A673 (cell line): ENCODE measurements around the gene RGS7. TPM values are rescaled to one million over a fixed set of nuclear protein-coding genes. Genes with fewer than 3 reads are reported as not detected.

ENCODE experiments used
- BruUV-seq: library from RNA; stranded (reverse); fragments of 400-500 nt; replicated peaks from 2 replicates; lab custom pipeline; 2021; lab: Mats Ljungman, UMichigan
- CTCF ChIA-PET: fragments of 300-600 bp; sonication (Branson Sonifier 250); formaldehyde crosslinking; loops from one replicate; lab custom pipeline; 2022; ENCODE audit warnings: antibody characterized with exemption; lab: Charles Lee
- POLR2A ChIA-PET: fragments of 300-600 bp; sonication (Branson Sonifier 250); formaldehyde crosslinking; loops from one replicate; lab custom pipeline; 2022; ENCODE audit warnings: antibody characterized with exemption; ENCODE audit not compliant: low non-redundant PET; lab: Charles Lee
- DNase-seq: peaks from one replicate; pipeline ENCODE4 v3.0.0-alpha.2; 2015; ENCODE audit warnings: low spot score
- H3K27ac ChIP-seq: fragments of 200-600 bp; sonication (generic); 2 replicates; pipeline ENCODE4 v1.5.1; 2016; ENCODE audit warnings: mixed run types, low read depth, mild to moderate bottlenecking, mixed read lengths, antibody characterized with exemption, low read length; ENCODE audit not compliant: poor library complexity, severe bottlenecking
- H3K27me3 ChIP-seq: fragments of 200-600 bp; sonication (generic); replicated peaks from 2 replicates; pipeline ENCODE4 v1.6.1; 2017; ENCODE audit warnings: mixed run types, low read depth, mild to moderate bottlenecking, mixed read lengths, antibody characterized with exemption, low read length; ENCODE audit not compliant: insufficient read depth, poor library complexity
- H3K36me3 ChIP-seq: fragments of 200-600 bp; sonication (generic); 2 replicates; pipeline ENCODE4 v1.6.1; 2016; ENCODE audit warnings: mixed run types, mild to moderate bottlenecking, mixed read lengths, antibody characterized with exemption, low read length; ENCODE audit not compliant: insufficient read depth, poor library complexity, severe bottlenecking
- H3K4me1 ChIP-seq: fragments of 200-600 bp; sonication (generic); 2 replicates; pipeline ENCODE4 v1.6.1; 2017; ENCODE audit warnings: mixed run types, mild to moderate bottlenecking, mixed read lengths, antibody characterized with exemption, low read length; ENCODE audit not compliant: insufficient read depth, poor library complexity, severe bottlenecking
- H3K4me3 ChIP-seq: fragments of 200-600 bp; sonication (generic); 2 replicates; pipeline ENCODE4 v1.5.1; 2016; ENCODE audit warnings: low read depth, mixed run types, mild to moderate bottlenecking, mixed read lengths, low read length; ENCODE audit not compliant: poor library complexity, severe bottlenecking
- H3K9me3 ChIP-seq: fragments of 200-600 bp; sonication (generic); 2 replicates; pipeline ENCODE4 v1.6.1; 2016; ENCODE audit warnings: mixed run types, low read depth, mild to moderate bottlenecking, mixed read lengths, antibody characterized with exemption, low read length; ENCODE audit not compliant: poor library complexity, severe bottlenecking
- CTCF ChIP-seq: fragments of 300-800, 200-600 bp; sonication (generic); conservative IDR thresholded peaks from 2 replicates; pipeline ENCODE4 v1.5.1; 2017; ENCODE audit warnings: low read depth, mild to moderate bottlenecking, antibody characterized with exemption, low read length, moderate library complexity, mixed read lengths
- EZH2 ChIP-seq: fragments of 200-600 bp; sonication (generic); IDR thresholded peaks from 2 replicates; pipeline ENCODE4 v1.6.1; 2017; ENCODE audit warnings: borderline replicate concordance, low read depth, mild to moderate bottlenecking, mixed read lengths, antibody characterized with exemption, low read length; ENCODE audit not compliant: poor library complexity, severe bottlenecking
- intact Hi-C: fragments of 100-400 bp; cut with micrococcal nuclease; formaldehyde crosslinking; loops from one replicate; pipeline ENCODE4 v1.10.0; 2022; ENCODE audit not compliant: unreplicated experiment
- total RNA-seq: library from RNA; stranded (reverse); gene quantifications from 2 replicates; pipeline ENCODE4 v1.2.3, GENCODE V29; 2021

Gene RGS7
- total RNA-seq, 1 experiment from 2014 or later, result not detected

DNA sequence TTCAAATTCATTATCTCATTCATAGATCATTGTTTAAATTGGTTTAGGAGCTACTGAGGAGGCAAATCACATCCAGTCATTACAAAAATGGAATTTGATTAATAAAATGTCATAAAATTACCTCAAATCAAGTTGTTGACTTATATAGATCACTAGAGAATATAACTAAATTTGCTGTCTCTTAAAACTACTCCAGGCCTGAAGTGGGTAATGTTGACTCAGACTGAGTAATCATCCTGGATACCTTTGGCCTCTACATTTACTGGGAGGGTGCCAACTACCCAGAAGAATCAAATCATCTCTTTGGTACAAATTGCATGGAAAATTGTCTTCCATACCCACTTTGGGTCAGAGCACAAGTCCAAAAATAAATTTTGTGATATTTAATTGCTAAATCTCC is 553.9 kb downstream of the RGS7 start:
- H3K27ac ChIP-seq, result no peak overlapping the region
- no TSS peak for BruUV-seq
- no peak overlapping the region for H3K4me3 ChIP-seq
- H3K4me1 ChIP-seq, result no peaks in the 10 kb centered on the region
- ChIA-PET POLR2A (no interaction called here), CTCF (no interaction called here)
- peaks cover 3% of the 10 kb centered on the region for H3K27me3 ChIP-seq
- TF ChIP-seq CTCF, result no peak
- no peak for TF ChIP-seq EZH2
- intact Hi-C loops, result no loop called here
- DNase-seq, result no peak
- no peaks in the 10 kb centered on the region for H3K9me3 ChIP-seq
- H3K36me3 ChIP-seq, result no peaks in the 10 kb centered on the region

DNA sequence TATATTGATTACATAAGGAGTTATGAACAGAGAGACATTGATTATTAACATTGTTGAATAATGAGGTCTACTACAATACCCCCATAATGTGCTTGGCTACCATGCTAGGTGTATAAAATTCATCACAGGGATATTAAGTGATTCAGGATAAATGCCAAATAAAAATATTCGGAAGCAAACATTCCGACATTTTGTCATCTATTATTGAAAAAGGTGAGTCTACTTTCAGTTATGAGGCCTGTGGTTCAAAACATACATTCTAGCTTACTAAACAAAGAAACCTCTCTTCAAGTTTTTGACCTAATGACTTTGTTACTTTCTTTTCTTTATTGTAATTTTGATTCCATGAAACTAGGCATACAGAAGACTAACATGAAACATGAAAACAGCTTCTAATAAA is 554.7 kb downstream of the RGS7 start:
- no peak for DNase-seq
- ChIA-PET POLR2A (no interaction called here), CTCF (no interaction called here)
- Histone ChIP-seq H3K9me3 (no peaks in the 10 kb centered on the region), H3K36me3 (no peaks in the 10 kb centered on the region), H3K4me3 (no peak overlapping the region), H3K27me3 (peaks cover 3% of the 10 kb centered on the region), H3K27ac (no peak overlapping the region), H3K4me1 (no peaks in the 10 kb centered on the region)
- intact Hi-C loops, result no loop called here
- BruUV-seq, result no TSS peak
- TF ChIP-seq EZH2 (no peak), CTCF (no peak)

GRCh38 chr1:240801442-240801841 is 555.6 kb downstream of the RGS7 start:
- Histone ChIP-seq H3K4me3 (no peak overlapping the region), H3K27ac (no peak overlapping the region), H3K27me3 (peaks cover 3% of the 10 kb centered on the region), H3K4me1 (no peaks in the 10 kb centered on the region), H3K36me3 (no peaks in the 10 kb centered on the region), H3K9me3 (no peaks in the 10 kb centered on the region)
- CTCF ChIA-PET, result no interaction called here
- BruUV-seq, result no TSS peak
- no peak for DNase-seq
- intact Hi-C loops, result no loop called here
- POLR2A ChIA-PET, result no interaction called here
- TF ChIP-seq EZH2 (no peak), CTCF (no peak)
